H9 (cell line): ENCODE measurements around the gene CACNA2D3. TPM values are rescaled to one million over a fixed set of nuclear protein-coding genes. Genes with fewer than 3 reads are reported as not detected.

ENCODE experiments used
- DNase-seq: peaks from one replicate; pipeline ENCODE4 v3.0.0-alpha.2; 2017
- H2AFZ ChIP-seq: one replicate; pipeline ENCODE4 v1.6.1; 2013; ENCODE audit warnings: mild to moderate bottlenecking, low read length, control low read depth, moderate library complexity
- H2AK5ac ChIP-seq: 2 replicates; pipeline ENCODE4 v1.6.1; 2013; ENCODE audit warnings: low read length, control low read depth, mixed read lengths; ENCODE audit not compliant: insufficient read length
- H2BK120ac ChIP-seq: one replicate; pipeline ENCODE4 v1.6.1; 2013; ENCODE audit warnings: low read depth, mild to moderate bottlenecking, low read length, control low read depth, inconsistent platforms; ENCODE audit not compliant: poor library complexity, severe bottlenecking
- H2BK12ac ChIP-seq: 2 replicates; pipeline ENCODE4 v1.6.1; 2013; ENCODE audit warnings: low read length, control low read depth, mixed read lengths, low read depth; ENCODE audit not compliant: insufficient read length
- H2BK15ac ChIP-seq: 2 replicates; pipeline ENCODE4 v1.6.1; 2013; ENCODE audit warnings: low read depth, low read length, control low read depth
- H2BK20ac ChIP-seq: one replicate; pipeline ENCODE4 v1.6.1; 2013; ENCODE audit warnings: low read depth, mild to moderate bottlenecking, low read length, control low read depth, inconsistent platforms; ENCODE audit not compliant: poor library complexity, severe bottlenecking
- H2BK5ac ChIP-seq: 2 replicates; pipeline ENCODE4 v1.6.1; 2013; ENCODE audit warnings: low read length, control low read depth, mixed read lengths; ENCODE audit not compliant: insufficient read length
- H3K14ac ChIP-seq: 2 replicates; pipeline ENCODE4 v1.6.1; 2013; ENCODE audit warnings: low read length, control low read depth; ENCODE audit not compliant: insufficient read depth
- H3K18ac ChIP-seq: 2 replicates; pipeline ENCODE4 v1.6.1; 2013; ENCODE audit warnings: low read depth, mild to moderate bottlenecking, mixed read lengths, low read length, control low read depth; ENCODE audit not compliant: insufficient read length
- H3K23ac ChIP-seq: 2 replicates; pipeline ENCODE4 v1.6.1; 2013; ENCODE audit warnings: low read length, control low read depth, mixed read lengths, low read depth; ENCODE audit not compliant: insufficient read length
- H3K23me2 ChIP-seq: 2 replicates; pipeline ENCODE4 v1.6.1; 2013; ENCODE audit warnings: low read depth, mild to moderate bottlenecking, mixed read lengths, low read length, control low read depth; ENCODE audit not compliant: insufficient read length, poor library complexity, severe bottlenecking
- H3K27ac ChIP-seq: 2 replicates; pipeline ENCODE4 v1.5.1; 2013; ENCODE audit warnings: low read length, control low read depth, mixed read lengths, low read depth; ENCODE audit not compliant: insufficient read length
- H3K27me3 ChIP-seq: 2 replicates; pipeline ENCODE4 v1.6.1; 2013; ENCODE audit warnings: low read length, control low read depth, inconsistent platforms; ENCODE audit not compliant: insufficient read depth
- H3K4ac ChIP-seq: 2 replicates; pipeline ENCODE4 v1.6.1; 2013; ENCODE audit warnings: low read depth, mild to moderate bottlenecking, control low read depth, inconsistent platforms, low read length, moderate library complexity
- H3K4me1 ChIP-seq: 2 replicates; pipeline ENCODE4 v1.6.1; 2013; ENCODE audit warnings: low read length, control low read depth, inconsistent platforms; ENCODE audit not compliant: insufficient read depth
- H3K4me2 ChIP-seq: 2 replicates; pipeline ENCODE4 v1.6.1; 2013; ENCODE audit warnings: low read length, control low read depth, mixed read lengths; ENCODE audit not compliant: insufficient read length, insufficient read depth
- H3K56ac ChIP-seq: 2 replicates; pipeline ENCODE4 v1.6.1; 2013; ENCODE audit warnings: low read depth, mild to moderate bottlenecking, mixed read lengths, low read length, control low read depth; ENCODE audit not compliant: insufficient read length
- H3K79me1 ChIP-seq: 2 replicates; pipeline ENCODE4 v1.6.1; 2013; ENCODE audit warnings: low read depth, mild to moderate bottlenecking, moderate library complexity, low read length, control low read depth, inconsistent platforms; ENCODE audit not compliant: insufficient read depth, poor library complexity, severe bottlenecking
- H3K79me2 ChIP-seq: 2 replicates; pipeline ENCODE4 v1.6.1; 2013; ENCODE audit warnings: low read length, control low read depth, inconsistent platforms; ENCODE audit not compliant: insufficient read depth
- H3K9ac ChIP-seq: 2 replicates; pipeline ENCODE4 v1.6.1; 2013; ENCODE audit warnings: low read length, control low read depth, mixed read lengths; ENCODE audit not compliant: insufficient read length; ENCODE audit errors: extremely low read depth
- H3K9me3 ChIP-seq: one replicate; pipeline ENCODE4 v1.6.1; 2013; ENCODE audit warnings: low read depth, low read length, inconsistent platforms; ENCODE audit not compliant: control insufficient read depth
- H3T11ph ChIP-seq: one replicate; pipeline ENCODE4 v1.6.1; 2013; ENCODE audit warnings: mild to moderate bottlenecking, low read length, control low read depth, inconsistent platforms
- H4K20me1 ChIP-seq: one replicate; pipeline ENCODE4 v1.6.1; 2013; ENCODE audit not compliant: control insufficient read depth, insufficient read length, insufficient read depth
- H4K5ac ChIP-seq: 2 replicates; pipeline ENCODE4 v1.6.1; 2013; ENCODE audit warnings: low read depth, mild to moderate bottlenecking, mixed read lengths, low read length, control low read depth; ENCODE audit not compliant: insufficient read length
- H4K8ac ChIP-seq: replicated peaks from 2 replicates; pipeline ENCODE4 v1.6.1; 2013; ENCODE audit warnings: low read length, control low read depth, mixed read lengths, low read depth; ENCODE audit not compliant: insufficient read length
- H4K91ac ChIP-seq: 2 replicates; pipeline ENCODE4 v1.6.1; 2013; ENCODE audit warnings: low read depth, mild to moderate bottlenecking, moderate library complexity, mixed read lengths, low read length, control low read depth; ENCODE audit not compliant: insufficient read length
- H3K27ac Mint-ChIP-seq, 3 experiments: 2 replicates in 2 of 3; 3 replicates in 1 of 3; pipeline ENCODE4 v1.8.0; 2020 to 2021; ENCODE audit warnings: mixed read lengths in 3 of 3, mild to moderate bottlenecking in 1 of 3, moderate library complexity in 1 of 3
- H3K27me3 Mint-ChIP-seq: 2 replicates; pipeline ENCODE4 v1.8.0; 2021; ENCODE audit warnings: low read depth, mild to moderate bottlenecking, moderate library complexity, mixed read lengths
- H3K36me3 Mint-ChIP-seq, 3 experiments: 2 replicates in 2 of 3; 3 replicates in 1 of 3; pipeline ENCODE4 v1.8.0; 2020 to 2021; ENCODE audit warnings: low read depth in 3 of 3, mixed read lengths in 3 of 3; ENCODE audit not compliant: insufficient read depth in 1 of 3
- H3K4me1 Mint-ChIP-seq, 2 experiments: 2 replicates each; pipeline ENCODE4 v1.8.0; 2020; ENCODE audit warnings: mixed read lengths in 2 of 2
- H3K4me3 Mint-ChIP-seq, 2 experiments: 2 replicates in 1 of 2; 3 replicates in 1 of 2; pipeline ENCODE4 v1.8.0; 2020 to 2021; ENCODE audit warnings: mild to moderate bottlenecking in 2 of 2, mixed read lengths in 2 of 2, moderate library complexity in 1 of 2
- H3K9me3 Mint-ChIP-seq, 2 experiments: 2 replicates in 1 of 2; 3 replicates in 1 of 2; pipeline ENCODE4 v1.8.0; 2020; ENCODE audit warnings: mild to moderate bottlenecking in 2 of 2, mixed read lengths in 2 of 2, moderate library complexity in 1 of 2
- WGBS: extraction: QIAGEN DNeasy Blood & Tissue Kit; methylation state at CpG from one replicate; pipeline ENCODE4 v1.1.7; 2013; ENCODE audit warnings: missing lambda C conversion rate, low lambda C conversion rate, mixed read lengths; ENCODE audit not compliant: insufficient read length; ENCODE audit errors: extremely low coverage; 5-methylcytosine and 5-hydroxymethylcytosine counted together
- total RNA-seq: library from RNA; stranded (reverse); gene quantifications from 2 replicates; pipeline ENCODE4 v1.2.1, GENCODE V29; 2021
- TF ChIP-seq, protein P1 (sequence below): fragments of 200-600 bp; sonication (generic); conservative IDR thresholded peaks from 3 replicates; pipeline ENCODE4 v1.8.0; 2021; ENCODE audit warnings: antibody characterized with exemption, mild to moderate bottlenecking

Gene CACNA2D3
- total RNA-seq, 1 experiment from 2014 or later: 3.2 TPM

DNA sequence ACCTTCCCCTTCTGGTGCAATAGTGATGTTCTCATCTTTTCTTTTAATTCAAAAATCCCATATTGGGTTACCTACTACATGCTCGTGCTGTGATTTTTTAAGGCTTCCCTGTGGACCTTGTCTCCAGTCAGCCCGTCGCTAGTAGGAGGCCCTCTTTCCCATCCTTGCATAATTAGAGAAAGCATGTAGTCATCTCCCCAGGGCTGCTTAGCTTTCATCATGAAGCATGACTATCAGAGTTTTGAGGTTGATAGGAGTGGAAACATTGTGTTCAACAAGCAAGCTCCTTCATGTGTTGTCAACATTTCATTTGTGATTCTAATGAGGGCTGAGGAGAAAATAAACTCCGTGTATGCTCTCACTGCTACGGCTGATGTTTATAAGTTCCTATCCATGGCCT is 814.2 kb downstream of the CACNA2D3 start:
- Histone ChIP-seq H3K79me1 (no peaks in the 10 kb centered on the region), H2BK120ac (no peak overlapping the region), H2BK20ac (no peak overlapping the region), H3K23me2 (no peaks in the 10 kb centered on the region), H3K9ac (no peak overlapping the region), H2BK15ac (no peak overlapping the region), H3K56ac (no peak overlapping the region), H4K20me1 (no peaks in the 10 kb centered on the region), H4K91ac (no peak overlapping the region), H2AK5ac (no peak overlapping the region), H3K9me3 (no peaks in the 10 kb centered on the region), H4K8ac (no peak overlapping the region), H3K4ac (no peak overlapping the region), H2AFZ (no peak overlapping the region), H2BK5ac (no peak overlapping the region), H3T11ph (no peak overlapping the region), H3K18ac (no peak overlapping the region), H2BK12ac (no peak overlapping the region), H3K79me2 (no peaks in the 10 kb centered on the region), H3K23ac (no peak overlapping the region), H3K4me1 (no peaks in the 10 kb centered on the region; the same call in 1 of the 2 replicates), H3K4me2 (no peak overlapping the region), H3K27me3 (no peaks in the 10 kb centered on the region), H3K14ac (no peak overlapping the region), H4K5ac (no peak overlapping the region), H3K27ac (no peak overlapping the region)
- H3K27ac Mint-ChIP-seq: no peak overlapping the region; a peak in 1 of 7 replicates
- H3K4me1 Mint-ChIP-seq: peaks cover 12 to 15% of the 10 kb centered on the region in 2 experiments
- H3K36me3 Mint-ChIP-seq: no peaks in the 10 kb centered on the region
- H3K9me3 Mint-ChIP-seq: no peaks in the 10 kb centered on the region
- no peak for DNase-seq
- H3K27me3 Mint-ChIP-seq: no peaks in the 10 kb centered on the region
- no peak overlapping the region for H3K4me3 Mint-ChIP-seq
- no CpG with 5 or more reads among the region's 5 CpGs for WGBS
- TF ChIP-seq, protein P1, sequence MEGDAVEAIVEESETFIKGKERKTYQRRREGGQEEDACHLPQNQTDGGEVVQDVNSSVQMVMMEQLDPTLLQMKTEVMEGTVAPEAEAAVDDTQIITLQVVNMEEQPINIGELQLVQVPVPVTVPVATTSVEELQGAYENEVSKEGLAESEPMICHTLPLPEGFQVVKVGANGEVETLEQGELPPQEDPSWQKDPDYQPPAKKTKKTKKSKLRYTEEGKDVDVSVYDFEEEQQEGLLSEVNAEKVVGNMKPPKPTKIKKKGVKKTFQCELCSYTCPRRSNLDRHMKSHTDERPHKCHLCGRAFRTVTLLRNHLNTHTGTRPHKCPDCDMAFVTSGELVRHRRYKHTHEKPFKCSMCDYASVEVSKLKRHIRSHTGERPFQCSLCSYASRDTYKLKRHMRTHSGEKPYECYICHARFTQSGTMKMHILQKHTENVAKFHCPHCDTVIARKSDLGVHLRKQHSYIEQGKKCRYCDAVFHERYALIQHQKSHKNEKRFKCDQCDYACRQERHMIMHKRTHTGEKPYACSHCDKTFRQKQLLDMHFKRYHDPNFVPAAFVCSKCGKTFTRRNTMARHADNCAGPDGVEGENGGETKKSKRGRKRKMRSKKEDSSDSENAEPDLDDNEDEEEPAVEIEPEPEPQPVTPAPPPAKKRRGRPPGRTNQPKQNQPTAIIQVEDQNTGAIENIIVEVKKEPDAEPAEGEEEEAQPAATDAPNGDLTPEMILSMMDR: no peak
